ENCODE data around the gene GRK1.
"Not testable (repeated sequence)": the region's sequence is repeated elsewhere in the genome, so short reads cannot be mapped to it uniquely, and the experiment has no call there.

Gene GRK1

GRCh38 chr13:113666951-113667701 lies at the start of gene GRK1:
GRK1 (plus strand) TSS chr13:113667219; CDS start chr13:113667387, 168 bp downstream.
- DNase-seq, result no peak

DNA sequence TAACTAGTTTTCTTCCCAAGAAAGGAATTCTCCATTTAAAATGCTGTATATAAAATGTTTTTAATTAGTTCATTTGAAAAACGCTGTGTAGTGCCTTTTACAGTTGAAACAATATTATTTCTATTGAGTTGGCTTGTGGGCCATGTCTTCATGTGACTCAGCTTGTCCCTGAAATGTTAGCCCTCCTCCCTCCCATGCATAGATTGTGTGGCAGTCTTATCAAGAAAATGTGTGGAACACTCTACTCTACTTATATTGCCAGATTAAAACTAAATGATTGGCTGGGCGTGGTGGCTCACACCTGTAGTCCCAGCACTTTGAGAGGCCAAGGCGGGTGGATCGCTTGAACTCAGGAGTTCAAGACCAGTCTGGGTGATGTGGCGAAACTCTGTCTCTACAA lies 49.1 kb upstream of the GRK1 start:
- no peak for DNase-seq

GRCh38 chr13:113618455-113618854 lies 48.6 kb upstream of the GRK1 start:
- no peak for DNase-seq

- DNase-seq, result no peak
Measured at GRCh38 chr13:113620036-113620796, 46.8 kb upstream of the GRK1 start.

DNA sequence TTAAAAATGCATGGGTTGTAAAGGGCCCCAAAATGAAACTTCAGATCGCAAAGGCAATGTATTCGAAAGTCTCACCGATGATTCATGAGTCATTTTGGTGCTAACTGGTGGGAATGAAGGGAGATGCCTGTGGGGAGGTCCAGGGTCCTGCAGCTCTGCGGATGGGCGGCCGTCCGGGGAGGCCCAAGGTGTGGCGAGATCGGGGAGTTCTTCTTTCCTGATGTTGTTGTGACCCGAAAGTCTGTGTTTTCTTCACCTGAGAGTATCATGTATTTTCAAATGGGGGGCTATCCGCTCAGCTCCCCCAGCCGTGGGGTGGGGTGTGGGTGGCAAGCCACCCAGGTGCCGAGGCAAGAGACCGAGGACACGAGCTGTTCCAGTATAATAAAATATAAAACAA lies 46.0 kb upstream of the GRK1 start:
- no peak for DNase-seq

DNA sequence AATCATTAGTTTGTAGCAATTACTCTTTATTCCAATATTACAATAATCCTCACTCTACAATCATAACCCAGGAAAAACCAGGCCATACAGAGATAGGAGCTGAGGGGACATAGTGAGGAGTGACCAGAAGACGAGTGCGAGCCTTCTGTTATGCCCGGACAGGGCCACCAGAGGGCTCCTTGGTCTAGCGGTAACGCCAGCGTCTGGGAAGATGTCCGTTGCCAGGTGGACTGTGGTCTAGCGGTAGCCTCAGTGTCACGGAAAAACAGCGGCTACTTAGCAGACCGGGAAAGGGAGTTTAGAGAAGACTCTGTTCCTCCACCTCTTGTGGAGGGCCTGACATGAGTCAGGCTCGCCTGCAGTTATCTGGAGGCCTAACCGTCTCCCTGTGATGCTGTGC lies 45.5 kb upstream of the GRK1 start:
- not testable (repeated sequence) for DNase-seq

- not testable (repeated sequence) for DNase-seq
Measured at GRCh38 chr13:113621986-113622550, 45.0 kb upstream of the GRK1 start.

GRCh38 chr13:113622791-113623490 lies 44.1 kb upstream of the GRK1 start:
- DNase-seq, result no peak

DNA sequence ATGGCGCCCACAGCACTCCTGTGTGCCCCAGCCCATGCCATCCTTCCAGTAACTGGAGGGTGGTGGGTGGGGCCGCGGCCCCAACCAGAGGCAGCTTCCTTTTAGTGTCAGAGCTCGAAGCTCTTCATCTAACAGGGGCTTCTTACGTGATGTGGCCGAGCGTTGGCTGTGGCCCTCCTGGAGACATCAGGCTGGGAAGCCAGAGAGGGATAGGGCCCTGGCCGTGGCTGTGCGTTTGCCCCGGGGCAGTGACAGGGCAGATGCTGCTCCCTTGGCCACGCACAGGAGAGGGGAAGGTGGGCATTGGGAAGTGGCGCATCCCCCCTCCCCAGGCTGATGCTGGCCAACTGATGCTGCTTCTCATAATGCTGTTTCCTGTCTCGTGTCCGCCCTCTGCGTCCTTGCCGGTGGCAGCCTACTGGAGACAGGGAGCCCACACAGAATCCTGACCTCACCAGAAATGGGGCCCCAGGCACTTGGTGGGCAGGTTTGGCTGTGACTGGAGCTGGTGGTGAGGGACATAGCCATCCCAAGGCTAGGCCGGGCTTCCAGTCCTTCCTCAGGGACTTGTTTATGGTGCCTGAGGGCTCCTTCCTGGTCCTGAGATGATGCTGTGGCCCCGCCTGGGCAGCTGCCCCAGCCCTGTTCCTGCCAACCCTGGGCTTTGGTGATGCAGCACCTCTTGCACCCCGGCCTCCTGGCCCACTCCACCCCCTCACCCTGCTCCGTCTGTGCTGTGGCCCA lies 43.4 kb upstream of the GRK1 start:
- DNase-seq, result no peak

- no peak for DNase-seq
Measured at GRCh38 chr13:113624235-113624587, 42.8 kb upstream of the GRK1 start.

DNA sequence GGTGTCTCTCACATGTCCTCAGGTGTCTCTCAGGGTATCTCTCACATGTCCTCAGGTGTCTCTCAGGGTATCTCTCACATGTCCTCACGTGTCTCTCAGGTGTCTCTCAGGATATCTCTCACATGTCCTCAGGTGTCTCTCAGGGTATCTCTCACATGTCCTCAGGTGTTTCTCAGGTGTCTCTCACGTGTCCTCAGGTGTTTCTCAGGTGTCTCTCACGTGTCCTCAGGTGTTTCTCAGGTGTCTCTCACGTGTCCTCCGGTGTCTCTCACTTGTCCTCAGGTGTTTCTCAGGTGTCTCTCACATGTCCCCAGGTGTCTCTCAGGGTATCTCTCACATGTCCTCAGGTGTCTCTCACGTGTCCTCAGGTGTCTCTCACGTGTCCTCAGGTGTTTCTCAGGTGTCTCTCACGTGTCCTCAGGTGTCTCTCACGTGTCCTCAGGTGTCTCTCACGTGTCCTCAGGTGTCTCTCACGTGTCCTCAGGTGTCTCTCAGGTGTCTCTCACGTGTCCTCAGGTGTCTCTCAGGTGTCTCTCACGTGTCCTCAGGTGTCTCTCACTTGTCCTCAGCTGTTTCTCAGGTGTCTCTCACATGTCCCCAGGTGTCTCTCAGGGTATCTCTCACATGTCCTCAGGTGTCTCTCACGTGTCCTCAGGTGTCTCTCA lies 42.2 kb upstream of the GRK1 start:
- DNase-seq, result not testable (repeated sequence)

DNA sequence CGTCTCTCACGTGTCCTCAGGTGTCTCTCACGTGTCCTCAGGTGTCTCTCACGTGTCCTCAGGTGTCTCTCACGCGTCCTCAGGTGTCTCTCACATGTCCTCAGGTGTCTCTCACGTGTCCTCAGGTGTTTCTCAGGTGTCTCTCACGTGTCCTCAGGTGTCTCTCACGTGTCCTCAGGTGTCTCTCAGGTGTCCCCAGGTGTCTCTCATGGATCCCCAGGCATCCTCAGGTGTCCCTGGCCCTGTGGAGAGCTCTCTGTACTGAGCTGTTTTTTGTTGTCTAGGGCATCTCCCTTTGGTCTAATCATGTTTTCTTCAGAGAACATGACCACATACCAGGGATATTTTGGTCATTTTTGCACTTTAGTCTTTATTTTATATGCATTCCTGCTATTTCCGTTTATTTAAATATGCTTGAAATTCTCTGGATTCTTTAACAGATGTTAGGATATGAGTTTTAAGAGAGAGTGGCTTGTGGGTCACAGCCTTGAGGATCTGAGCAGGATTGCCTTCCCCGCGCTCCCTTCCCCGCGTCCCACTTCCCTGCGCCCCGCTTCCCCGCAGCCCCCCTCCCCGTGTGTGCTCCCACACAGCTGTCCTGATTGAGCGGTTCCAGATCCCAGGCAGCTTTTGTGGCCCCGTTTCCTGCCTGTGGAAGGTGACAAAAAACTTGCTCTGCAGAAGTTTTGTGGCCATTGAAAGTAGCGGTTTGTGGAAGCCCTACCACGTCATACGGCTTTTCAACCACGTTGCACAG lies 40.9 kb upstream of the GRK1 start:
- DNase-seq, result no peak

- DNase-seq, result no peak
Measured at GRCh38 chr13:113627136-113627535, 39.9 kb upstream of the GRK1 start.

DNA sequence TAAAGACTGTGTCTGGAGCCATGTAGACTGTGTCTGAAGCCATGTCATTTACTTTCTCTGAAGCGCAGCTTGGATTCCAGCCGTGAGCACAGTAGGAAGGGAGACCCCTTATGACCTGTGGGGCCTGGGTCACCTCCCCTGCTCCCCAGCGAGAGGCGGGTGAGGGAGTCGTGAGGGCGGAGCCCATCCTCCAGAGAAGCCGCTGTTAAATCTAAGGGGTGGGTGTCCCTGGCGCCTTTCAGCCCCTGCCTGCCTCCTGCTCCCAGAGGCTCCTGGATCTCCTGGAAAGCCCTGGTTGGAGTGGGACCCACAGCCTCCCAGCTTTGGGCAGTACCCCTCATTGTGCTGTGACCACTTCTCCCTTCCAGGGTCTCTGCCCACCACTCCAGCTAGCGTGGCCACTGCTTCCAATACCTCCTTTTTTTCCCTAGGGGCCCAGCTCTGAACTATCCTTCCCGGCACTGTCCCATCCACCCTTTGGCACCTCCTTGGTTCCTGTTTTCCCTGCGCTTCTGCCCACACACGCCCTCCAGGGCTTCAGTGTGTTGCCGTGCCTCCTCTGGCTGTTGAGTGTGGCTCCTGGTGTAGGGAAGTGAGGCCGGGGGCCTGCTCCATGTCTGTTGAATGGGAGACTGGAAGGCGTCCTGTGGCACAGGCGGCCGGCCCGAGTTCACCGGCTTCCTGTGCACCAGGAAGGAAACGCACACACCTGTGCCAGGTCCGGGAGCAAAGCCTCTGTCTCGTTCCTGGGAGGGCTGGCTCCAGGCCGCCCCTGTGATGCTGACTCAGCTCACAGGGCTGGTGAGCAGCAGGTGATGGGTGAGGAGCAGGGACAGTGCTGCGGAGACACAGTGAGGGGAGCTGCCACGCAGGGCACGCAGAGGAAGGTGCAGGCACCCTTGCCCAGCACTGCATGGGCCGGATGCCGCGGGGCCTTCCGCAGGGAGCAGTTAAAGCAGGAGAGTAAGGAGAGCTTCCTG lies 38.4 kb upstream of the GRK1 start:
- no peak for DNase-seq

GRCh38 chr13:113629866-113630265 lies 37.2 kb upstream of the GRK1 start:
- DNase-seq, result no peak

GRCh38 chr13:113630296-113630695 lies 36.7 kb upstream of the GRK1 start:
- no peak for DNase-seq

- DNase-seq, result no peak
Measured at GRCh38 chr13:113630804-113631203, 36.2 kb upstream of the GRK1 start.

- DNase-seq, result no peak
Measured at GRCh38 chr13:113631341-113632095, 35.5 kb upstream of the GRK1 start.
